A673 (cell line): ENCODE results near the gene SAMD11. TPM values are rescaled to one million over a fixed set of nuclear protein-coding genes. Genes with fewer than 3 reads are reported as not detected.

Source experiments
- BruUV-seq: library from RNA; stranded (reverse); fragments of 400-500 nt; replicated peaks from 2 replicates; lab custom pipeline; 2021; lab: Mats Ljungman, UMichigan
- CTCF ChIA-PET: fragments of 300-600 bp; sonication (Branson Sonifier 250); formaldehyde crosslinking; loops from one replicate; lab custom pipeline; 2022; ENCODE audit warnings: antibody characterized with exemption; lab: Charles Lee
- POLR2A ChIA-PET: fragments of 300-600 bp; sonication (Branson Sonifier 250); formaldehyde crosslinking; loops from one replicate; lab custom pipeline; 2022; ENCODE audit warnings: antibody characterized with exemption; ENCODE audit not compliant: low non-redundant PET; lab: Charles Lee
- DNase-seq: peaks from one replicate; pipeline ENCODE4 v3.0.0-alpha.2; 2015; ENCODE audit warnings: low spot score
- H3K27ac ChIP-seq: fragments of 200-600 bp; sonication (generic); 2 replicates; pipeline ENCODE4 v1.5.1; 2016; ENCODE audit warnings: mixed run types, low read depth, mild to moderate bottlenecking, mixed read lengths, antibody characterized with exemption, low read length; ENCODE audit not compliant: poor library complexity, severe bottlenecking
- H3K27me3 ChIP-seq: fragments of 200-600 bp; sonication (generic); replicated peaks from 2 replicates; pipeline ENCODE4 v1.6.1; 2017; ENCODE audit warnings: mixed run types, low read depth, mild to moderate bottlenecking, mixed read lengths, antibody characterized with exemption, low read length; ENCODE audit not compliant: insufficient read depth, poor library complexity
- H3K36me3 ChIP-seq: fragments of 200-600 bp; sonication (generic); 2 replicates; pipeline ENCODE4 v1.6.1; 2016; ENCODE audit warnings: mixed run types, mild to moderate bottlenecking, mixed read lengths, antibody characterized with exemption, low read length; ENCODE audit not compliant: insufficient read depth, poor library complexity, severe bottlenecking
- H3K4me1 ChIP-seq: fragments of 200-600 bp; sonication (generic); 2 replicates; pipeline ENCODE4 v1.6.1; 2017; ENCODE audit warnings: mixed run types, mild to moderate bottlenecking, mixed read lengths, antibody characterized with exemption, low read length; ENCODE audit not compliant: insufficient read depth, poor library complexity, severe bottlenecking
- H3K4me3 ChIP-seq: fragments of 200-600 bp; sonication (generic); 2 replicates; pipeline ENCODE4 v1.5.1; 2016; ENCODE audit warnings: low read depth, mixed run types, mild to moderate bottlenecking, mixed read lengths, low read length; ENCODE audit not compliant: poor library complexity, severe bottlenecking
- H3K9me3 ChIP-seq: fragments of 200-600 bp; sonication (generic); 2 replicates; pipeline ENCODE4 v1.6.1; 2016; ENCODE audit warnings: mixed run types, low read depth, mild to moderate bottlenecking, mixed read lengths, antibody characterized with exemption, low read length; ENCODE audit not compliant: poor library complexity, severe bottlenecking
- EZH2 ChIP-seq: fragments of 200-600 bp; sonication (generic); IDR thresholded peaks from 2 replicates; pipeline ENCODE4 v1.6.1; 2017; ENCODE audit warnings: borderline replicate concordance, low read depth, mild to moderate bottlenecking, mixed read lengths, antibody characterized with exemption, low read length; ENCODE audit not compliant: poor library complexity, severe bottlenecking
- intact Hi-C: fragments of 100-400 bp; cut with micrococcal nuclease; formaldehyde crosslinking; loops from one replicate; pipeline ENCODE4 v1.10.0; 2022; ENCODE audit not compliant: unreplicated experiment
- total RNA-seq: library from RNA; stranded (reverse); gene quantifications from 2 replicates; pipeline ENCODE4 v1.2.3, GENCODE V29; 2021
- TF ChIP-seq, protein P1 (sequence below): fragments of 300-800, 200-600 bp; sonication (generic); conservative IDR thresholded peaks from 2 replicates; pipeline ENCODE4 v1.5.1; 2017; ENCODE audit warnings: low read depth, mild to moderate bottlenecking, antibody characterized with exemption, low read length, moderate library complexity, mixed read lengths

Gene SAMD11
- total RNA-seq, 1 experiment from 2014 or later = 28.4 TPM

DNA sequence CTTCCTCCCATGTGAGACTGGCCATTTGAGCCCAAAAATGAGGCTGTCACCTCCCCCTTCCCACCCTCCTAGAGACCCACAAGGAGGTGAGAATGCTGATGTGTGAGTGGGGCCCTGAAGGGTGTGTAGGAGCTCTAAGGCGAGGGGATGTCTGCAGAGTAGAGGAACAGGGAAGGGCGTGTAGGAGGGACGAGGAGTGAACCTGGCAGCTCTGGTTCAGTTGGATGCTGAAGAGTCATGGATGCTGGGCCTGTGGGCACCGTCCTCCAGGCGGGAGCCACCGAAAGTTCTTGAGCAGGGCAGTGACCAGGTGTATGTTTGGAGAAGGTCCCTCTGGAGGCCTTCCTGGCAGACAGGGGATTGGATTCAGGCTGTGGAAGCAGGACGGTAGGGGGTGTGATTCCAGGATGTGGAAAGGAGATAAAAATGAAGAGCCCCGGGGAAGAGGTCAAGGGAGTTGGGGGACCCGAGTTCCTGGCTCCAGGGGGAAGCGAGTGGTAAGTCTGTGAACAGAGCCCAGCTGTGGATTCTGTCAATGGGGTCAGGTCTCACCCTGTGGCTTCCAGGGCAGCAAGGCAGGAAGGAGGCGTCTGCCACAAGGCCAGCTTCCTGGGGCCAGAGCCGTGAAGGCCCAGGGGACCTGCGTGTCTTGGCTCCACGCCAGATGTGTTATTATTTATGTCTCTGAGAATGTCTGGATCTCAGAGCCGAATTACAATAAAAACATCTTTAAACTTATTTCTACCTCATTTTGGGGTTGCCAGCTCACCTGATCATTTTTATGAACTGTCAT is 7.9 kb downstream of the SAMD11 start:
- no TSS peak for BruUV-seq
- H3K9me3 ChIP-seq = no peaks in the 10 kb centered on the region
- no peak overlapping the region for H3K4me3 ChIP-seq
- H3K27ac ChIP-seq = no peak overlapping the region
- no peaks in the 10 kb centered on the region for H3K36me3 ChIP-seq
- ChIA-PET POLR2A (no interaction called here), CTCF (no interaction called here)
- peaks cover 53% of the 10 kb centered on the region for H3K4me1 ChIP-seq
- no peaks in the 10 kb centered on the region for H3K27me3 ChIP-seq
- intact Hi-C loops = no loop called here
- no peak for DNase-seq
- TF ChIP-seq EZH2 = no peak
- TF ChIP-seq, protein P1, sequence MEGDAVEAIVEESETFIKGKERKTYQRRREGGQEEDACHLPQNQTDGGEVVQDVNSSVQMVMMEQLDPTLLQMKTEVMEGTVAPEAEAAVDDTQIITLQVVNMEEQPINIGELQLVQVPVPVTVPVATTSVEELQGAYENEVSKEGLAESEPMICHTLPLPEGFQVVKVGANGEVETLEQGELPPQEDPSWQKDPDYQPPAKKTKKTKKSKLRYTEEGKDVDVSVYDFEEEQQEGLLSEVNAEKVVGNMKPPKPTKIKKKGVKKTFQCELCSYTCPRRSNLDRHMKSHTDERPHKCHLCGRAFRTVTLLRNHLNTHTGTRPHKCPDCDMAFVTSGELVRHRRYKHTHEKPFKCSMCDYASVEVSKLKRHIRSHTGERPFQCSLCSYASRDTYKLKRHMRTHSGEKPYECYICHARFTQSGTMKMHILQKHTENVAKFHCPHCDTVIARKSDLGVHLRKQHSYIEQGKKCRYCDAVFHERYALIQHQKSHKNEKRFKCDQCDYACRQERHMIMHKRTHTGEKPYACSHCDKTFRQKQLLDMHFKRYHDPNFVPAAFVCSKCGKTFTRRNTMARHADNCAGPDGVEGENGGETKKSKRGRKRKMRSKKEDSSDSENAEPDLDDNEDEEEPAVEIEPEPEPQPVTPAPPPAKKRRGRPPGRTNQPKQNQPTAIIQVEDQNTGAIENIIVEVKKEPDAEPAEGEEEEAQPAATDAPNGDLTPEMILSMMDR = no peak

DNA sequence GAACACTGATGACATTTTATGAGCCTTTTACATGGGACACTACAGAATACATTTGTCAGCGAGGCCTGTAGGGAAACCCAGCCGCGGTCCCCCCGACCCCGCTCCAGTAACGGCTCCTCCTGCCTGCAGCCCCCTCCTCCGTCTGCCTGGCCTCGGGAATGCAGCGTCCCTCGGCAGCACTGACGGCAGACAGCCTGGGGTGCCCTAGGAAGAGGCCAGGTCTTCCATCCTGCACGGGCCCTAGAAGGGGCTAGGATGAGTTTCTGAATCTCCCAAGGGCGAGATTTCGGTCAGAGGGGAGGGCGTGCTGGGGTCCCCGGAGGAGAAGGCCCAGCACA is 8.4 kb downstream of the SAMD11 start:
- DNase-seq = no peak
- ChIA-PET POLR2A (no interaction called here), CTCF (no interaction called here)
- H3K4me1 ChIP-seq = peaks cover 58% of the 10 kb centered on the region
- intact Hi-C loops = no loop called here
- no peak overlapping the region for H3K4me3 ChIP-seq
- no peaks in the 10 kb centered on the region for H3K9me3 ChIP-seq
- H3K36me3 ChIP-seq = no peaks in the 10 kb centered on the region
- H3K27ac ChIP-seq = no peak overlapping the region
- H3K27me3 ChIP-seq = no peaks in the 10 kb centered on the region
- BruUV-seq = no TSS peak
- TF ChIP-seq, protein P1 = no peak
- TF ChIP-seq EZH2 = no peak

GRCh38 chr1:932776-933602 is 9.3 kb downstream of the SAMD11 start:
- POLR2A ChIA-PET = interaction anchor here (0.6 kb wide), 1 partner anchor 38 kb away, joined by 7 read pairs; no protein-coding TSS in a partner anchor
- H3K4me3 ChIP-seq = no peak overlapping the region
- intact Hi-C loops = no loop called here
- no peak for TF ChIP-seq EZH2
- TF ChIP-seq, protein P1 = no peak
- H3K36me3 ChIP-seq = no peaks in the 10 kb centered on the region
- BruUV-seq = no TSS peak
- no peaks in the 10 kb centered on the region for H3K27me3 ChIP-seq
- no peak for DNase-seq
- H3K9me3 ChIP-seq = no peaks in the 10 kb centered on the region
- H3K4me1 ChIP-seq = peaks cover 62% of the 10 kb centered on the region
- H3K27ac ChIP-seq = peak overlapping the region; percentile 7
- CTCF ChIA-PET = no interaction called here
